IMR-90 (cell line): ENCODE results near the gene FAM171A1. TPM values are rescaled to one million over a fixed set of nuclear protein-coding genes. Genes with fewer than 3 reads are reported as not detected.

Source experiments
- ATAC-seq: fragments of 200-7000 bp; cut with Tn5 transposase; 2 replicates; pipeline ENCODE4 v1.9.1; 2020; ENCODE audit warnings: low read depth, mild to moderate bottlenecking, moderate library complexity
- BruUV-seq: library from RNA; stranded (reverse); fragments of 400-500 nt; replicated peaks from 2 replicates; lab custom pipeline; 2021; lab: Mats Ljungman, UMichigan
- CTCF ChIA-PET: fragments of 300-600 bp; formaldehyde crosslinking; extraction: SDS; loops from one replicate; lab custom pipeline; 2021; ENCODE audit warnings: antibody characterized with exemption; lab: Yijun Ruan, JAX
- POLR2A ChIA-PET: fragments of 300-600 bp; sonication (Branson Sonifier 250); formaldehyde crosslinking; loops from one replicate; lab custom pipeline; 2022; ENCODE audit warnings: antibody characterized with exemption; ENCODE audit not compliant: unreplicated experiment; lab: Charles Lee
- DNase-seq: peaks from one replicate; pipeline ENCODE4 v3.0.0; 2013
- H2AFZ ChIP-seq: replicated peaks from 2 replicates; pipeline ENCODE3; 2013; ENCODE audit warnings: low read length, mild to moderate bottlenecking; ENCODE audit not compliant: poor library complexity
- H2AK5ac ChIP-seq: 2 replicates; pipeline ENCODE4 v1.6.1; 2013; ENCODE audit warnings: low read depth, low read length, inconsistent platforms
- H2AK9ac ChIP-seq: replicated peaks from 2 replicates; pipeline ENCODE3; 2013; ENCODE audit warnings: mild to moderate bottlenecking, low read depth, low read length, moderate library complexity; ENCODE audit not compliant: poor library complexity
- H2BK120ac ChIP-seq: 2 replicates; pipeline ENCODE4 v1.6.1; 2013; ENCODE audit warnings: low read depth, low read length, inconsistent platforms
- H2BK15ac ChIP-seq: 3 replicates; pipeline ENCODE4 v1.6.1; 2013; ENCODE audit warnings: low read depth, low read length, inconsistent platforms
- H2BK20ac ChIP-seq: 2 replicates; pipeline ENCODE4 v1.6.1; 2013; ENCODE audit warnings: low read depth, mild to moderate bottlenecking, inconsistent platforms, low read length, moderate library complexity
- H2BK5ac ChIP-seq: 2 replicates; pipeline ENCODE4 v1.6.1; 2013; ENCODE audit warnings: mild to moderate bottlenecking, low read depth, low read length, inconsistent platforms; ENCODE audit not compliant: poor library complexity, severe bottlenecking
- H3K14ac ChIP-seq: replicated peaks from 2 replicates; pipeline ENCODE4 v1.6.1; 2013; ENCODE audit warnings: low read depth, low read length, inconsistent platforms
- H3K18ac ChIP-seq: 2 replicates; pipeline ENCODE4 v1.6.1; 2013; ENCODE audit warnings: low read depth, low read length, control low read depth
- H3K23ac ChIP-seq: 2 replicates; pipeline ENCODE4 v1.6.1; 2013; ENCODE audit warnings: low read depth, low read length, inconsistent platforms
- H3K27ac ChIP-seq: 2 replicates; pipeline ENCODE4 v1.5.1; 2013; ENCODE audit warnings: mild to moderate bottlenecking, control low read depth, low read length; ENCODE audit not compliant: insufficient read depth
- H3K27me3 ChIP-seq: 2 replicates; pipeline ENCODE4 v1.6.1; 2013; ENCODE audit warnings: low read length; ENCODE audit not compliant: control insufficient read depth, insufficient read depth
- H3K36me3 ChIP-seq: 2 replicates; pipeline ENCODE4 v1.6.1; 2013; ENCODE audit warnings: low read length, mixed read lengths; ENCODE audit not compliant: control insufficient read depth, insufficient read depth
- H3K4ac ChIP-seq: 2 replicates; pipeline ENCODE4 v1.6.1; 2013; ENCODE audit warnings: low read depth, low read length, inconsistent platforms
- H3K4me1 ChIP-seq: 2 replicates; pipeline ENCODE4 v1.6.1; 2013; ENCODE audit warnings: low read length, mixed read lengths; ENCODE audit not compliant: control insufficient read depth, insufficient read depth
- H3K4me2 ChIP-seq: 2 replicates; pipeline ENCODE4 v1.6.1; 2013; ENCODE audit warnings: low read depth, mild to moderate bottlenecking, control low read depth, low read length, moderate library complexity
- H3K4me3 ChIP-seq: 2 replicates; pipeline ENCODE4 v1.5.1; 2013; ENCODE audit warnings: low read depth, mild to moderate bottlenecking, control low read depth, low read length, moderate library complexity; ENCODE audit not compliant: insufficient read depth
- H3K56ac ChIP-seq: 2 replicates; pipeline ENCODE4 v1.6.1; 2013; ENCODE audit warnings: low read length, inconsistent platforms; ENCODE audit not compliant: insufficient read depth; ENCODE audit errors: extremely low read depth
- H3K79me1 ChIP-seq, 2 experiments: 2 replicates each; pipeline ENCODE4 v1.6.1; 2013; ENCODE audit warnings: low read length in 2 of 2, inconsistent platforms in 1 of 2, low read depth in 1 of 2
- H3K9ac ChIP-seq: 2 replicates; pipeline ENCODE4 v1.6.1; 2013; ENCODE audit warnings: low read depth, low read length, control low read depth
- H3K9me1 ChIP-seq: 2 replicates; pipeline ENCODE4 v1.6.1; 2013; ENCODE audit warnings: low read length, inconsistent platforms; ENCODE audit not compliant: insufficient read depth
- H3K9me3 ChIP-seq: 2 replicates; pipeline ENCODE4 v1.6.1; 2013; ENCODE audit warnings: low read length; ENCODE audit not compliant: control insufficient read depth, insufficient read depth
- H4K20me1 ChIP-seq: 2 replicates; pipeline ENCODE4 v1.6.1; 2013; ENCODE audit warnings: low read length, inconsistent platforms; ENCODE audit not compliant: insufficient read depth
- H4K5ac ChIP-seq: 2 replicates; pipeline ENCODE4 v1.6.1; 2013; ENCODE audit warnings: mild to moderate bottlenecking, low read depth, low read length, control low read depth
- H4K8ac ChIP-seq, 2 experiments: 2 replicates each; pipeline ENCODE4 v1.6.1; 2013; ENCODE audit warnings: low read depth in 2 of 2, low read length in 2 of 2, control low read depth in 1 of 2, inconsistent platforms in 1 of 2
- H4K91ac ChIP-seq: 2 replicates; pipeline ENCODE4 v1.6.1; 2013; ENCODE audit warnings: low read depth, low read length, inconsistent platforms; ENCODE audit not compliant: insufficient read depth
- ELK1 ChIP-seq: fragments of 150-350 bp; IDR thresholded peaks from 2 replicates; pipeline ENCODE4 v1.6.1; 2016; ENCODE audit warnings: low read depth, mild to moderate bottlenecking, low read length, moderate library complexity, borderline replicate concordance
- FOS ChIP-seq: fragments of 150-350 bp; IDR thresholded peaks from 2 replicates; pipeline ENCODE4 v1.6.1; 2016; ENCODE audit warnings: low read depth, low read length
- MAFK ChIP-seq: IDR thresholded peaks from 2 replicates; pipeline ENCODE4 v1.6.1; 2012; ENCODE audit warnings: low read depth, low read length, improper control_type of control experiment
- MAZ ChIP-seq: IDR thresholded peaks from 2 replicates; pipeline ENCODE4 v1.6.1; 2012; ENCODE audit warnings: low read depth, mild to moderate bottlenecking, low read length, improper control_type of control experiment, moderate library complexity, borderline replicate concordance
- MXI1 ChIP-seq: IDR thresholded peaks from 2 replicates; pipeline ENCODE4 v1.6.1; 2012; ENCODE audit warnings: low read depth, mild to moderate bottlenecking, low read length, moderate library complexity, borderline replicate concordance
- RFX5 ChIP-seq: IDR thresholded peaks from 2 replicates; pipeline ENCODE4 v1.8.0; 2012; ENCODE audit warnings: low read depth, mild to moderate bottlenecking, low read length, moderate library complexity
- WGBS, 2 experiments: methylation state at CpG; one replicate each; pipeline versions ENCODE4 v1.1.5 to v1.1.7; 2013; ENCODE audit warnings: missing lambda C conversion rate in 2 of 2; ENCODE audit not compliant: insufficient read length in 1 of 2; ENCODE audit errors: extremely low coverage in 2 of 2; 5-methylcytosine and 5-hydroxymethylcytosine counted together
- dilution Hi-C: fragments of 300-500 bp; cut with HindIII; formaldehyde crosslinking; loops from one replicate; pipeline ENCODE4 v1.14.3; 2018; ENCODE audit warnings: low sequenced_read_pairs; ENCODE audit not compliant: unreplicated experiment
- in situ Hi-C: fragments of 300-500 bp; cut with MboI; formaldehyde crosslinking; loops from 3 replicates; pipeline ENCODE4 v1.14.3; 2019; ENCODE audit warnings: low sequenced_read_pairs, inconsistent platforms, mixed read lengths
- intact Hi-C: fragments of 100-400 bp; cut with micrococcal nuclease; formaldehyde crosslinking; loops from 2 replicates; pipeline ENCODE4 v1.10.0; 2022
- polyA plus RNA-seq, 3 experiments: library from polyadenylated mRNA; depleted of rRNA; stranded (reverse); fragments of >200 nt; gene quantifications; 2 replicates each; pipeline ENCODE4 v1.2.3, GENCODE V29; 2012; ENCODE audit warnings: low replicate concordance in 1 of 3
- total RNA-seq: library from RNA; depleted of rRNA; stranded (reverse); fragments of >200 nt; gene quantifications from 2 replicates; pipeline ENCODE4 v1.2.3, GENCODE V29; 2012

The FAM171A1 gene
- total and polyA plus RNA-seq, 2 of the 4 experiments (the other 2 are of a cell fraction): 20.3 to 30.6 TPM

GRCh38 chr10:15255961-15256360, 115.1 kb downstream of the FAM171A1 start:
- no peak overlapping the region for H2BK15ac ChIP-seq
- no peak overlapping the region for H3K18ac ChIP-seq
- H3K4me3 ChIP-seq: no peak overlapping the region
- no peaks in the 10 kb centered on the region; the same call in 1 of the 2 replicates for H3K9me1 ChIP-seq
- in situ Hi-C loops (no loop called here), dilution Hi-C loops (no loop called here), intact Hi-C loops (no loop called here)
- H3K4me1 ChIP-seq: no peaks in the 10 kb centered on the region
- BruUV-seq: no TSS peak
- no peaks in the 10 kb centered on the region for H3K79me1 ChIP-seq
- no peak overlapping the region for H4K91ac ChIP-seq
- no peak overlapping the region for H2BK20ac ChIP-seq
- WGBS, 2 experiments: no CpG with 5 or more reads among the region's 6 CpGs
- no peak overlapping the region for H3K14ac ChIP-seq
- H4K8ac ChIP-seq: no peak overlapping the region
- DNase-seq (no peak), ATAC-seq (no peak)
- H3K27ac ChIP-seq: no peak overlapping the region
- no peak overlapping the region for H2AFZ ChIP-seq
- ChIA-PET POLR2A (no interaction called here), CTCF (no interaction called here)
- H2BK120ac ChIP-seq: no peak overlapping the region
- H3K27me3 ChIP-seq: no peaks in the 10 kb centered on the region
- no peak overlapping the region for H3K4ac ChIP-seq
- no peak overlapping the region for H3K56ac ChIP-seq
- H3K4me2 ChIP-seq: no peak overlapping the region
- no peaks in the 10 kb centered on the region for H4K20me1 ChIP-seq
- no peak overlapping the region for H2AK5ac ChIP-seq
- H3K9ac ChIP-seq: no peak overlapping the region
- no peaks in the 10 kb centered on the region for H3K9me3 ChIP-seq
- no peak overlapping the region for H4K5ac ChIP-seq
- no peak overlapping the region for H2AK9ac ChIP-seq
- no peaks in the 10 kb centered on the region; the same call in 1 of the 2 replicates for H3K36me3 ChIP-seq
- TF ChIP-seq ELK1 (no peak), RFX5 (no peak), MAZ (no peak), MXI1 (no peak), MAFK (no peak), FOS (no peak)
- H2BK5ac ChIP-seq: no peak overlapping the region
- H3K23ac ChIP-seq: no peak overlapping the region
